Tibial nerve (tissue), 4 donors: ENCODE results near the gene MCUB. TPM values are rescaled to one million over a fixed set of nuclear protein-coding genes. Genes with fewer than 3 reads are reported as not detected.
A peak's percentile ranks its signal among the peaks of the same experiment; 100 is the strongest.
"Not testable (repeated sequence)": the region's sequence is repeated elsewhere in the genome, so short reads cannot be mapped to it uniquely, and the experiment has no call there.

ENCODE experiments used
- DNase-seq, 2 donors: peaks; one replicate each; pipeline ENCODE4 v3.0.0-alpha.2; 2019; ENCODE audit warnings: low spot score in 2 of 2
- H3K27ac ChIP-seq, 4 donors: fragments of 200-600 bp; sonication (generic) in 3 of 4; one replicate each; pipeline ENCODE4 v1.5.1; 2017 to 2019; ENCODE audit warnings: mild to moderate bottlenecking in 1 of 4
- H3K27me3 ChIP-seq, 2 donors: fragments of 200-600 bp; sonication (generic) in 1 of 2; one replicate each; pipeline versions ENCODE4 v1.5.1 to v1.6.0; 2017 to 2019
- H3K36me3 ChIP-seq, 3 donors: fragments of 200-600 bp; sonication (generic); one replicate each; pipeline ENCODE4 v1.5.1; 2018 to 2019
- H3K4me1 ChIP-seq, 4 donors: fragments of 200-600 bp; sonication (generic) in 3 of 4; one replicate each; pipeline ENCODE4 v1.5.1; 2017 to 2019
- H3K4me3 ChIP-seq, 4 donors: fragments of 200-600 bp; sonication (generic) in 3 of 4; one replicate each; pipeline ENCODE4 v1.5.1; 2017 to 2019; ENCODE audit warnings: mild to moderate bottlenecking in 1 of 4, moderate library complexity in 1 of 4
- H3K9me3 ChIP-seq, 4 donors: fragments of 200-600 bp; sonication (generic) in 3 of 4; one replicate each; pipeline ENCODE4 v1.5.1; 2017 to 2019
- EP300 ChIP-seq, 2 donors: sonication (generic); formaldehyde crosslinking; IDR thresholded peaks; one replicate each; pipeline ENCODE4 v1.6.1; 2017; ENCODE audit warnings: antibody characterized with exemption in 2 of 2, mild to moderate bottlenecking in 1 of 2
- POLR2A ChIP-seq, 2 donors: fragments of 450-650 bp; IDR thresholded peaks; one replicate each; pipeline ENCODE4 v1.6.1; 2017; ENCODE audit warnings: antibody characterized with exemption in 2 of 2, mild to moderate bottlenecking in 2 of 2, moderate library complexity in 2 of 2
- WGBS, 2 donors: methylation state at CpG; one replicate each; pipeline ENCODE4 v1.1.5; 2018; 5-methylcytosine and 5-hydroxymethylcytosine counted together
- total RNA-seq, 4 donors: library from RNA; depleted of rRNA; stranded (reverse); fragments of >200 nt; gene quantifications; one replicate each; pipeline ENCODE4 v1.1.0, GENCODE V29; 2016
- TF ChIP-seq, protein P1 (sequence below), 5 experiments: fragments of 200-600 bp in 3 of 5; fragments of 450-650 bp in 2 of 5; sonication (generic) in 3 of 5; IDR thresholded peaks; one replicate each; pipeline ENCODE4 v1.5.1; 2016 to 2019; ENCODE audit warnings: antibody characterized with exemption in 5 of 5, mild to moderate bottlenecking in 3 of 5, moderate library complexity in 2 of 5

MCUB gene
- 10 to 100 TPM; 15.5 to 57.3 (median 24.4) TPM for total RNA-seq

GRCh38 chr4:109559983-109560686 is at the start of gene MCUB:
Gene MCUB (plus strand): TSS chr4:109560246. CDS start chr4:109560338, 92 bp downstream.
- H3K4me3 ChIP-seq = peak within 1 kb of the TSS; percentile 60 to 90 (median 78)
- H3K27me3 ChIP-seq = no peaks in the 10 kb centered on the region
- peak in 1 of 2 donors; percentile 37 for TF ChIP-seq EP300 (IDR thresholded peaks at IDR 0.05)
- TF ChIP-seq, protein P1, sequence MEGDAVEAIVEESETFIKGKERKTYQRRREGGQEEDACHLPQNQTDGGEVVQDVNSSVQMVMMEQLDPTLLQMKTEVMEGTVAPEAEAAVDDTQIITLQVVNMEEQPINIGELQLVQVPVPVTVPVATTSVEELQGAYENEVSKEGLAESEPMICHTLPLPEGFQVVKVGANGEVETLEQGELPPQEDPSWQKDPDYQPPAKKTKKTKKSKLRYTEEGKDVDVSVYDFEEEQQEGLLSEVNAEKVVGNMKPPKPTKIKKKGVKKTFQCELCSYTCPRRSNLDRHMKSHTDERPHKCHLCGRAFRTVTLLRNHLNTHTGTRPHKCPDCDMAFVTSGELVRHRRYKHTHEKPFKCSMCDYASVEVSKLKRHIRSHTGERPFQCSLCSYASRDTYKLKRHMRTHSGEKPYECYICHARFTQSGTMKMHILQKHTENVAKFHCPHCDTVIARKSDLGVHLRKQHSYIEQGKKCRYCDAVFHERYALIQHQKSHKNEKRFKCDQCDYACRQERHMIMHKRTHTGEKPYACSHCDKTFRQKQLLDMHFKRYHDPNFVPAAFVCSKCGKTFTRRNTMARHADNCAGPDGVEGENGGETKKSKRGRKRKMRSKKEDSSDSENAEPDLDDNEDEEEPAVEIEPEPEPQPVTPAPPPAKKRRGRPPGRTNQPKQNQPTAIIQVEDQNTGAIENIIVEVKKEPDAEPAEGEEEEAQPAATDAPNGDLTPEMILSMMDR (IDR thresholded peaks at IDR 0.05) = peak in 2 of 5 experiments; percentile 20 to 24
- TF ChIP-seq POLR2A (IDR thresholded peaks at IDR 0.05) = peak in 1 of 2 donors; percentile 60
- WGBS, 2 donors = 1 to 2% methylated on average over 27 to 56 of the region's 73 CpGs
- H3K9me3 ChIP-seq = peaks cover 0 to 7% (median 0%) of the 10 kb centered on the region in 4 donors
- peaks cover 0 to 21% (median 0%) of the 10 kb centered on the region in 4 donors for H3K4me1 ChIP-seq
- H3K36me3 ChIP-seq = peaks cover 0 to 12% (median 0%) of the 10 kb centered on the region in 3 donors
- peak within 1 kb of the TSS; percentile 66 to 94 (median 88) for H3K27ac ChIP-seq
- peak; percentile 59 to 74 for DNase-seq

GRCh38 chr4:109510687-109511086 is 49.4 kb upstream of the MCUB start:
- no peak for DNase-seq
- TF ChIP-seq, protein P1 (IDR thresholded peaks at IDR 0.05) = no peak
- TF ChIP-seq EP300 (IDR thresholded peaks at IDR 0.05) = no peak
- TF ChIP-seq POLR2A (IDR thresholded peaks at IDR 0.05) = no peak
- H3K4me3 ChIP-seq = no peak overlapping the region
- H3K36me3 ChIP-seq = peaks cover 0 to 79% (median 0%) of the 10 kb centered on the region in 3 donors
- H3K4me1 ChIP-seq = no peaks in the 10 kb centered on the region
- H3K9me3 ChIP-seq = no peaks in the 10 kb centered on the region
- H3K27ac ChIP-seq = no peak overlapping the region
- 65 to 70% methylated on average over 2 of the region's 2 CpGs for WGBS, 2 donors
- no peaks in the 10 kb centered on the region for H3K27me3 ChIP-seq

- WGBS, 2 donors = 45 to 55% methylated on average over 2 of the region's 2 CpGs
- Histone ChIP-seq H3K4me1 (no peaks in the 10 kb centered on the region), H3K36me3 (peaks cover 0 to 78% (median 0%) of the 10 kb centered on the region in 3 donors), H3K27ac (no peak overlapping the region), H3K4me3 (no peak overlapping the region), H3K9me3 (no peaks in the 10 kb centered on the region), H3K27me3 (no peaks in the 10 kb centered on the region)
- TF ChIP-seq POLR2A (IDR thresholded peaks at IDR 0.05) = no peak
- TF ChIP-seq EP300 (IDR thresholded peaks at IDR 0.05) = no peak
- TF ChIP-seq, protein P1 (IDR thresholded peaks at IDR 0.05) = no peak
- DNase-seq = no peak
These were observed 48.6 kb upstream of the MCUB start for GRCh38 chr4:109511414-109511813.

DNA sequence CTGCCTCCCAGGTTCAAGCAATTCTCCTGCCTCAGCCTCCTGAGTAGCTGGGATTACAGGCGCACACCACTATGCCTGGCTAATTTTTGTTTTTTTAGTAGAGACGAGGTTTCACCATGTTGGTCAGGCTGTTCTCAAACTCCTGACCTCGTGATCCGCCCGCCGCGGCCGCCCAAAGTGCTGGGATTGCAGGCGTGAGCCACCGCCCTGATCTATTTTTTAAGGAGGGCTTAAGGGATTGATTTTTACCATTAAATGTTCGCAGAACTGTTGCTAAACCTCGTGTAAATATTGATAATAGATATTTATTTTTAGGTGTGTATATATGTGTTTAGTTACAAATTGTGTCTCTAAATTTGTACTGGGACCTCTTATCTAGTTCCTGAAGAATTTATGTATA is 46.7 kb upstream of the MCUB start:
- not testable (repeated sequence) for H3K9me3 ChIP-seq, H3K27me3 ChIP-seq, H3K4me3 ChIP-seq, DNase-seq, H3K27ac ChIP-seq, H3K4me1 ChIP-seq
- WGBS, 2 donors = 96 to 97% methylated on average over 12 of the region's 12 CpGs
- peaks cover 0 to 78% (median 0%) of the 10 kb centered on the region in 3 donors for H3K36me3 ChIP-seq

- no peak for DNase-seq
- no peak overlapping the region for H3K27ac ChIP-seq
- H3K4me3 ChIP-seq = no peak overlapping the region
- no peaks in the 10 kb centered on the region for H3K9me3 ChIP-seq
- H3K4me1 ChIP-seq = no peaks in the 10 kb centered on the region
- H3K36me3 ChIP-seq = peaks cover 3 to 97% (median 36%) of the 10 kb centered on the region in 3 donors
- no peak for TF ChIP-seq POLR2A (IDR thresholded peaks at IDR 0.05)
- TF ChIP-seq, protein P1 (IDR thresholded peaks at IDR 0.05) = no peak
- no peak for TF ChIP-seq EP300 (IDR thresholded peaks at IDR 0.05)
- H3K27me3 ChIP-seq = no peaks in the 10 kb centered on the region
These were observed 27.9 kb upstream of the MCUB start for GRCh38 chr4:109532182-109532581.
